GM12878 (cell line): ENCODE data around the gene PAPLN.

ENCODE experiments used
- BACH1 ChIP-seq: fragments of 450-650 bp; IDR thresholded peaks from 2 replicates; pipeline ENCODE4 v1.6.1; 2017; ENCODE audit warnings: mild to moderate bottlenecking, borderline replicate concordance
- CEBPB ChIP-seq, 2 experiments: fragments of 150-350 bp in 1 of 2; IDR thresholded peaks; 2 replicates each; pipeline ENCODE4 v1.6.1; 2012 to 2014; ENCODE audit warnings: low read depth in 2 of 2, low read length in 2 of 2, borderline replicate concordance in 1 of 2, inconsistent platforms in 1 of 2
- CTCF ChIP-seq, 3 experiments: IDR thresholded peaks in 2 of 3; conservative IDR thresholded peaks in 1 of 3; 2 replicates each; pipeline ENCODE4 v1.5.1; 2011; ENCODE audit warnings: low read depth in 3 of 3, low read length in 3 of 3, mild to moderate bottlenecking in 3 of 3, control low read depth in 2 of 3, moderate library complexity in 2 of 3, inconsistent platforms in 1 of 3, mixed read lengths in 1 of 3; ENCODE audit not compliant: control insufficient read depth in 2 of 3, insufficient read depth in 1 of 3; ENCODE audit errors: extremely low read depth in 1 of 3
- EZH2 ChIP-seq: IDR thresholded peaks from 2 replicates; pipeline ENCODE4 v1.6.1; 2012; ENCODE audit warnings: low read depth, mild to moderate bottlenecking, control low read depth, inconsistent platforms, low read length, borderline replicate concordance; ENCODE audit not compliant: control insufficient read depth
- KDM1A ChIP-seq: fragments of 200-600 bp; sonication (generic); IDR thresholded peaks from 2 replicates; pipeline ENCODE4 v1.6.1; 2016; ENCODE audit warnings: borderline replicate concordance
- POLR2A ChIP-seq: IDR thresholded peaks from 2 replicates; pipeline ENCODE4 v1.6.1; 2011; ENCODE audit warnings: low read depth, mild to moderate bottlenecking, low read length
- RFX5 ChIP-seq: IDR thresholded peaks from 2 replicates; pipeline ENCODE4 v1.6.1; 2011; ENCODE audit warnings: low read depth, low read length, improper control_type of control experiment
- YY1 ChIP-seq: IDR thresholded peaks from 2 replicates; pipeline ENCODE4 v1.6.1; 2011; ENCODE audit warnings: low read depth, mild to moderate bottlenecking, low read length
- ZBTB40 ChIP-seq: fragments of 450-650 bp; IDR thresholded peaks from 2 replicates; pipeline ENCODE4 v1.6.1; 2016; ENCODE audit warnings: mild to moderate bottlenecking, moderate library complexity, borderline replicate concordance
- ZNF274 ChIP-seq: IDR thresholded peaks from one replicate; pipeline ENCODE4 v1.8.0; 2011; ENCODE audit not compliant: insufficient read length, insufficient read depth
- TF ChIP-seq, protein P1 (sequence below): fragments of 450-650 bp; formaldehyde crosslinking; IDR thresholded peaks from 2 replicates; pipeline ENCODE4 v1.4.0; 2022; ENCODE audit warnings: mild to moderate bottlenecking, moderate library complexity

GRCh38 chr14:73254247-73255004 lies 17.1 kb downstream of the PAPLN start:
- TF ChIP-seq ZNF274, result no peak
- TF ChIP-seq CEBPB (IDR thresholded peaks at IDR 0.05; ENCODE audit: borderline replicate concordance in 1 of 2, low read depth in 2 of 2, low read length in 2 of 2), result no peak
- TF ChIP-seq POLR2A, result no peak
- TF ChIP-seq, protein P1, sequence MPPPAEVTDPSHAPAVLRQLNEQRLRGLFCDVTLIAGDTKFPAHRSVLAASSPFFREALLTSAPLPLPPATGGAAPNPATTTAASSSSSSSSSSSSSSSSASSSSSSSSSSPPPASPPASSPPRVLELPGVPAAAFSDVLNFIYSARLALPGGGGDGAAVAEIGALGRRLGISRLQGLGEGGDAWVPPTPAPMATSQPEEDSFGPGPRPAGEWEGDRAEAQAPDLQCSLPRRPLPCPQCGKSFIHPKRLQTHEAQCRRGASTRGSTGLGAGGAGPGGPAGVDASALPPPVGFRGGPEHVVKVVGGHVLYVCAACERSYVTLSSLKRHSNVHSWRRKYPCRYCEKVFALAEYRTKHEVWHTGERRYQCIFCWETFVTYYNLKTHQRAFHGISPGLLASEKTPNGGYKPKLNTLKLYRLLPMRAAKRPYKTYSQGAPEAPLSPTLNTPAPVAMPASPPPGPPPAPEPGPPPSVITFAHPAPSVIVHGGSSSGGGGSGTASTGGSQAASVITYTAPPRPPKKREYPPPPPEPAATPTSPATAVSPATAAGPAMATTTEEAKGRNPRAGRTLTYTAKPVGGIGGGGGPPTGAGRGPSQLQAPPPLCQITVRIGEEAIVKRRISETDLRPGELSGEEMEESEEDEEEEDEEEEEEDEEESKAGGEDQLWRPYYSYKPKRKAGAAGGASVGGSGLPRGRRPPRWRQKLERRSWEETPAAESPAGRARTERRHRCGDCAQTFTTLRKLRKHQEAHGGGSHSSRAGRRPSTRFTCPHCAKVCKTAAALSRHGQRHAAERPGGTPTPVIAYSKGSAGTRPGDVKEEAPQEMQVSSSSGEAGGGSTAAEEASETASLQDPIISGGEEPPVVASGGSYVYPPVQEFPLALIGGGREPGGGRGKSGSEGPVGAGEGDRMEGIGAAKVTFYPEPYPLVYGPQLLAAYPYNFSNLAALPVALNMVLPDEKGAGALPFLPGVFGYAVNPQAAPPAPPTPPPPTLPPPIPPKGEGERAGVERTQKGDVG (CRISPR knock-in tag), result no peak
- TF ChIP-seq BACH1, result no peak
- no peak for TF ChIP-seq RFX5
- TF ChIP-seq YY1, result no peak
- no peak for TF ChIP-seq KDM1A
- TF ChIP-seq CTCF (IDR thresholded peaks at IDR 0.05 in 2 of 3, conservative IDR thresholded peaks at IDR 0.05 in 1 of 3; ENCODE audit: control insufficient read depth in 2 of 3, extremely low read depth in 1 of 3, insufficient read depth in 1 of 3, low read depth in 3 of 3, low read length in 3 of 3), result no peak
- no peak for TF ChIP-seq EZH2
- TF ChIP-seq ZBTB40, result no peak
